Immature natural killer cell (primary cell): ENCODE measurements around the gene NKX6-1. TPM values are rescaled to one million over a fixed set of nuclear protein-coding genes. Genes with fewer than 3 reads are reported as not detected.

Experiments
- DNase-seq, 3 donors: peaks; one replicate each; pipeline ENCODE4 v3.0.0; 2022; ENCODE audit warnings: mixed read lengths in 1 of 3
- H3K27ac Mint-ChIP-seq, 6 donors: one replicate each; pipeline ENCODE4 v1.8.0; 2020; ENCODE audit warnings: mixed read lengths in 6 of 6, mild to moderate bottlenecking in 5 of 6, inconsistent platforms in 4 of 6, moderate library complexity in 3 of 6
- H3K27me3 Mint-ChIP-seq, 3 donors: one replicate each; pipeline ENCODE4 v1.8.0; 2020 to 2021; ENCODE audit warnings: low read depth in 3 of 3, mild to moderate bottlenecking in 3 of 3, mixed read lengths in 3 of 3, moderate library complexity in 3 of 3, inconsistent platforms in 1 of 3
- H3K36me3 Mint-ChIP-seq, 3 donors: one replicate each; pipeline ENCODE4 v1.8.0; 2020; ENCODE audit warnings: mixed read lengths in 3 of 3, inconsistent platforms in 2 of 3, mild to moderate bottlenecking in 2 of 3
- H3K4me1 Mint-ChIP-seq, 2 donors: one replicate each; pipeline ENCODE4 v1.8.0; 2020; ENCODE audit warnings: inconsistent platforms in 2 of 2, mild to moderate bottlenecking in 2 of 2, mixed read lengths in 2 of 2, moderate library complexity in 1 of 2
- H3K4me3 Mint-ChIP-seq, 5 donors: one replicate each; pipeline ENCODE4 v1.8.0; 2020; ENCODE audit warnings: mild to moderate bottlenecking in 5 of 5, mixed read lengths in 5 of 5, inconsistent platforms in 3 of 5, moderate library complexity in 3 of 5
- H3K9me3 Mint-ChIP-seq, 6 donors: one replicate each; pipeline ENCODE4 v1.8.0; 2020; ENCODE audit warnings: mild to moderate bottlenecking in 6 of 6, mixed read lengths in 6 of 6, inconsistent platforms in 4 of 6, moderate library complexity in 3 of 6
- polyA plus RNA-seq, 3 donors: library from polyadenylated mRNA; unstranded; fragments of 300-500 nt; fragmentation: Illumina TruSeq; gene quantifications; one replicate each; pipeline ENCODE4 v1.2.3, GENCODE V29; 2021

The NKX6-1 gene
- polyA plus RNA-seq, 3 donors from 2014 or later = not detected

GRCh38 chr4:84503495-84504437, 4.7 kb upstream of the NKX6-1 start:
- Mint-ChIP-seq H3K27me3 (peaks cover 25 to 30% (median 29%) of the 10 kb centered on the region in 3 donors), H3K4me1 (peaks cover 2 to 8% of the 10 kb centered on the region in 2 donors), H3K9me3 (peaks cover 4 to 55% (median 25%) of the 10 kb centered on the region in 6 donors), H3K27ac (no peak overlapping the region), H3K36me3 (peaks cover 0 to 7% (median 0%) of the 10 kb centered on the region in 3 donors), H3K4me3 (no peak overlapping the region)
- DNase-seq = no peak

GRCh38 chr4:84502955-84503373, 3.9 kb upstream of the NKX6-1 start:
- peaks cover 4 to 55% (median 26%) of the 10 kb centered on the region in 6 donors for H3K9me3 Mint-ChIP-seq
- peaks cover 0 to 7% (median 3%) of the 10 kb centered on the region in 3 donors for H3K36me3 Mint-ChIP-seq
- peak overlapping the region in 1 of 5 donors; percentile 23 for H3K4me3 Mint-ChIP-seq
- peaks cover 25 to 32% (median 30%) of the 10 kb centered on the region in 3 donors for H3K27me3 Mint-ChIP-seq
- H3K27ac Mint-ChIP-seq = no peak overlapping the region
- no peak for DNase-seq
- peaks cover 2 to 13% of the 10 kb centered on the region in 2 donors for H3K4me1 Mint-ChIP-seq

GRCh38 chr4:84502333-84502954, 3.4 kb upstream of the NKX6-1 start:
- H3K9me3 Mint-ChIP-seq = peaks cover 4 to 55% (median 26%) of the 10 kb centered on the region in 6 donors
- H3K4me3 Mint-ChIP-seq = peak overlapping the region in 1 of 5 donors; percentile 23
- peaks cover 25 to 32% (median 30%) of the 10 kb centered on the region in 3 donors for H3K27me3 Mint-ChIP-seq

GRCh38 chr4:84501721-84502267, 2.7 kb upstream of the NKX6-1 start:
- no peak overlapping the region for H3K27ac Mint-ChIP-seq
- no peak for DNase-seq
- peaks cover 0 to 7% (median 3%) of the 10 kb centered on the region in 3 donors for H3K36me3 Mint-ChIP-seq
- peaks cover 4 to 55% (median 26%) of the 10 kb centered on the region in 6 donors for H3K9me3 Mint-ChIP-seq
- no peak overlapping the region for H3K4me3 Mint-ChIP-seq
- H3K4me1 Mint-ChIP-seq = peaks cover 2 to 13% of the 10 kb centered on the region in 2 donors
- H3K27me3 Mint-ChIP-seq = peaks cover 25 to 37% (median 35%) of the 10 kb centered on the region in 3 donors

More at GRCh38 chr4:84502333-84502954, 3.4 kb upstream of the NKX6-1 start:
- peaks cover 2 to 13% of the 10 kb centered on the region in 2 donors for H3K4me1 Mint-ChIP-seq
- no peak overlapping the region for H3K27ac Mint-ChIP-seq
- DNase-seq = no peak
- H3K36me3 Mint-ChIP-seq = peaks cover 0 to 7% (median 3%) of the 10 kb centered on the region in 3 donors

- H3K27ac Mint-ChIP-seq = no peak overlapping the region
- H3K9me3 Mint-ChIP-seq = peaks cover 4 to 54% (median 26%) of the 10 kb centered on the region in 6 donors
- no peak for DNase-seq
- peaks cover 0 to 7% (median 3%) of the 10 kb centered on the region in 3 donors for H3K36me3 Mint-ChIP-seq
- peaks cover 2 to 13% of the 10 kb centered on the region in 2 donors for H3K4me1 Mint-ChIP-seq
- H3K27me3 Mint-ChIP-seq = peaks cover 25 to 41% (median 39%) of the 10 kb centered on the region in 3 donors
- no peak overlapping the region for H3K4me3 Mint-ChIP-seq
These were observed 2.1 kb upstream of the NKX6-1 start for GRCh38 chr4:84501202-84501503.

- H3K27ac Mint-ChIP-seq = no peak overlapping the region
- H3K4me3 Mint-ChIP-seq = peak overlapping the region in 2 of 5 donors; percentile 49 to 56
- peaks cover 2 to 13% of the 10 kb centered on the region in 2 donors for H3K4me1 Mint-ChIP-seq
- peaks cover 0 to 7% (median 3%) of the 10 kb centered on the region in 3 donors for H3K36me3 Mint-ChIP-seq
- H3K9me3 Mint-ChIP-seq = peaks cover 5 to 54% (median 29%) of the 10 kb centered on the region in 6 donors
- H3K27me3 Mint-ChIP-seq = peaks cover 25 to 46% (median 44%) of the 10 kb centered on the region in 3 donors
- no peak for DNase-seq
These were observed 1.5 kb upstream of the NKX6-1 start for GRCh38 chr4:84500386-84501201.

GRCh38 chr4:84499624-84499982, 511 bp upstream of the NKX6-1 start:
- H3K27me3 Mint-ChIP-seq = peaks cover 31 to 53% (median 50%) of the 10 kb centered on the region in 3 donors
- H3K4me3 Mint-ChIP-seq = peak overlapping the region in 4 of 5 donors; percentile 14 to 56 (median 42)
- no peak for DNase-seq
- H3K4me1 Mint-ChIP-seq = peaks cover 2 to 13% of the 10 kb centered on the region in 2 donors
- peaks cover 11 to 60% (median 34%) of the 10 kb centered on the region in 6 donors for H3K9me3 Mint-ChIP-seq
- H3K36me3 Mint-ChIP-seq = peaks cover 0 to 7% (median 3%) of the 10 kb centered on the region in 3 donors
- no peak overlapping the region for H3K27ac Mint-ChIP-seq

GRCh38 chr4:84498203-84498934, 723 bp downstream of the NKX6-1 start:
- peak overlapping the region in 4 of 5 donors; percentile 23 to 60 (median 58) for H3K4me3 Mint-ChIP-seq
- peaks cover 32 to 61% (median 60%) of the 10 kb centered on the region in 3 donors for H3K27me3 Mint-ChIP-seq
- no peak overlapping the region for H3K27ac Mint-ChIP-seq
- peaks cover 11 to 57% (median 35%) of the 10 kb centered on the region in 6 donors for H3K9me3 Mint-ChIP-seq
- no peak for DNase-seq
- peaks cover 0 to 7% (median 3%) of the 10 kb centered on the region in 3 donors for H3K36me3 Mint-ChIP-seq
- peaks cover 2 to 13% of the 10 kb centered on the region in 2 donors for H3K4me1 Mint-ChIP-seq

GRCh38 chr4:84497504-84498202, 1.4 kb downstream of the NKX6-1 start:
- Mint-ChIP-seq H3K4me3 (no peak overlapping the region), H3K36me3 (peaks cover 0 to 7% (median 3%) of the 10 kb centered on the region in 3 donors), H3K9me3 (peaks cover 11 to 50% (median 29%) of the 10 kb centered on the region in 6 donors), H3K4me1 (peaks cover 2 to 13% of the 10 kb centered on the region in 2 donors), H3K27ac (no peak overlapping the region), H3K27me3 (peaks cover 30 to 63% (median 57%) of the 10 kb centered on the region in 3 donors)
- no peak for DNase-seq

- Mint-ChIP-seq H3K27me3 (peaks cover 29 to 59% (median 54%) of the 10 kb centered on the region in 3 donors), H3K27ac (no peak overlapping the region), H3K36me3 (peaks cover 0 to 7% (median 3%) of the 10 kb centered on the region in 3 donors), H3K4me3 (no peak overlapping the region), H3K4me1 (peaks cover 2 to 13% of the 10 kb centered on the region in 2 donors), H3K9me3 (peaks cover 11 to 47% (median 29%) of the 10 kb centered on the region in 6 donors)
- no peak for DNase-seq
These were observed 2.2 kb downstream of the NKX6-1 start for GRCh38 chr4:84496706-84497503.

GRCh38 chr4:84496331-84496705, 2.8 kb downstream of the NKX6-1 start:
- peaks cover 0 to 7% (median 3%) of the 10 kb centered on the region in 3 donors for H3K36me3 Mint-ChIP-seq
- no peak overlapping the region for H3K27ac Mint-ChIP-seq
- no peak overlapping the region for H3K4me3 Mint-ChIP-seq
- peaks cover 2 to 13% of the 10 kb centered on the region in 2 donors for H3K4me1 Mint-ChIP-seq
- H3K9me3 Mint-ChIP-seq = peaks cover 16 to 45% (median 30%) of the 10 kb centered on the region in 6 donors
- peaks cover 31 to 62% (median 53%) of the 10 kb centered on the region in 3 donors for H3K27me3 Mint-ChIP-seq
- no peak for DNase-seq
